ENCODE data around the gene PDIA6.

The PDIA6 gene

DNA sequence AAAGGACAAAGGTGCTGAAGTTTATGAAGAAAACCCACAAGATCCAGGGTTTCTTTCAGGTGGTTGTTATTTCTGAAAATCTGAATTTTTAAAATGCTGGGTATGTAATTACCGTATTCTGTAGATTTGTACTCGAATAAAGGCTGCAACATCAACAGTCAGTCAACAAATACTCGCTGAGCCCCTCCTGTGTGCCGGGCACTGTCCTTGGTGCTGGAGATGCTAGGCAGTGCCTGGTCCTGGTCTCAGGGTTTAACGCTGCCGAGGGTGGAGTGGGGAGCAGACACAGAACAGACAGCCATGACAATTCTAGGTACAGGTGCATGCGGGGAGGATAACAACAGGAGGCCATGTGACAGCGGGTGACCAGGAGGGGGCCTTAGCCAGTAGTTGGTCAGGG is 27.2 kb upstream of the PDIA6 start:
- no peak for TF ChIP-seq CTCF (IDR thresholded peaks at IDR 0.05)
- Histone ChIP-seq H3K4me3 (no peak overlapping the region), H3K27ac (no peak overlapping the region)
- DNase-seq (ENCODE audit: low spot score): no peak

DNA sequence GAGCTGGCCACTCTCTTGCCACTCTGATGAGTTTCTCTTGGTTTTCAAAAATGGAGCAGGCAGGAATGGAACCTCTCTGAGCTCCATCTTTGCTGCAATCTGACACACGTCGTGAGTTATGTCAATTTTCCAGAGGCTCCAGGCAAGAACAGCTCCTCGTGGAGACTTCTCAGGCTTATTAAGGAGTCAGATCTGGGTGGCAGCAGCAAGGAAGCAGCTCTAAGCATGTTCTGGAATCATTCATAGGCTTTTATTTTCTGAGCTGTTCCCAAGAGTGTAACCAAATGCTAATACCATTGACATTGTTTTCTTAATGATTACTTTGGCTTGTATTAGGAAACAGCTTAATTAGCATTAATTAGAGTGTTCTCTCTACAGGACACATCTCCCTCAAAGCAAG is 26.1 kb upstream of the PDIA6 start:
- no peak for TF ChIP-seq CTCF (IDR thresholded peaks at IDR 0.05)
- Histone ChIP-seq H3K4me3 (no peak overlapping the region), H3K27ac (no peak overlapping the region)
- DNase-seq (ENCODE audit: low spot score): no peak

GRCh38 chr2:10837298-10838266 is 25.0 kb upstream of the PDIA6 start:
- TF ChIP-seq CTCF (IDR thresholded peaks at IDR 0.05): no peak
- H3K4me3 ChIP-seq: no peak overlapping the region
- no peak overlapping the region for H3K27ac ChIP-seq
- DNase-seq (ENCODE audit: low spot score): no peak

DNA sequence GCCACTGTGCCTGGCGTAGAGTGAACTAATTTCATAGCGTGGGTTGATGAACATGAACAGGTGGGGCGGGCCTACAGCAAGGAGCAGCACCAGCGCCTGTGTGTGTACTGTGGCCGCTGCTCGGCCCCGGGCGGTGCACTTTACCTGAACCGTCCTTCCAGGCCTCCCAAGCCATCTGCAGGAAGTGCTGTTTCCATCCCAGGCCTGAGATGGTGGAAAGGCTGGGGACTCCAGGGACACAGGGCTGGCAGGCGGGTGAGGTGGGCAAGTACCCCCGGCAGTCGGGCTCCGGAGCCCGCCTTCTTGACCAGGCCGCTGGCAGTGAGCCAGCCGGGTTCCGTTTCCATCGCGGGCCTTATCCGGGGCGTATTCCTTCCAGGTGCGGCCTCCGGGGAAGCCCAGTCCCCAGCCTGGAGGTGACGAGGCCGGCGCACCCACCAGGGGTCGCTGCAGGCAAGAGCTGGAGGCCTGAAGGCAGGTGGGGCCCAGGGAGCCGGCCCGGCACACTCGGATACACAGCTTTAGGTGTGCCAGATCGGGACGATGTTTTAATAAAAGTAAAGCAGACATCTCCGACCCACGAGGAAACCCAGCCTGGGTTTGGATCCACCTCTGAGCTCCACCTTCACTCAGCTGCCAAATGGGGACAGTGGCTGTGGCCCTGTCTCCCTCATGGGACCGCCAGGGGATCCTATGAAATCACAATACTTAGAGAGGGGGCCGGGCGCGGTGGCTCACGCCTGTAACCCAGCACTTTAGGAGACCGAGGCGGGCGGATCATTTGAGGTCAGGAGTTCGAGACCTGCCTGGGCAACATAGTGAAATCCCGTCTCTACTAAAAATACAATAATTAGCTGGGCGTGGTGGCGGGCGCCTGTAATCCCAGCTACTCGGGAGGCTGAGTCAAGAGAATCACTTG is 22.7 kb upstream of the PDIA6 start:
- no peak for TF ChIP-seq CTCF (IDR thresholded peaks at IDR 0.05)
- no peak for DNase-seq (ENCODE audit: low spot score)
- Histone ChIP-seq H3K27ac (no peak overlapping the region), H3K4me3 (no peak overlapping the region)

DNA sequence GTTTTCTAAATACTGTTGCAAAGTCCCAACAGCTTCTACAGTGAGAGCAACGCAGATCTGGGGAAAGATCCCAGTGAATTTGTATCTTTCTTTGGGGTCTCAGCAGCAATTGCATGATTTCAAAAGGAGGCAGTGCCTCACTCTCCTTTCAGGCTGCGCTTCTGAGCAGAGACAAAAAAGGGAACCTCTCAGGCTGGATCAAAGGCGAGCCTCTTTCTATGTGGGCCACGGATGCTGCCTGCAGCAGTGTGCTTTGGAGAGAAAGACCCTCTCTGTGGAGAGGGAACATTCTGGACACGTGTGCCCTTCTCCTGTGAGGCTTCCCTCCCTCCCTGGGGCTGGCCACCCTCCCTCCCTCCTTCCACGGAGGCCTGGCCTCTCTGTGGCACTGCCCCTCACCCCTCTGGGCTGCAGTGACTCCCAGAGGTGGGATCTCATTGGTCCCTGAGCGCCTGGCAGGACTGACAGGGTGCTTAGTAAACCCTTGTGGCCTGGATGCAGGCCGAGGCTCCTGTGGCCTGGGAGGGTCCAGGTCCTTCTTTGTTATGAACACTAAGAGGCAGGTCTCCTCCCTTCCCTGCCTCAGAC is 21.6 kb upstream of the PDIA6 start:
- no peak overlapping the region for H3K27ac ChIP-seq
- DNase-seq (ENCODE audit: low spot score): no peak
- no peak for TF ChIP-seq CTCF (IDR thresholded peaks at IDR 0.05)
- H3K4me3 ChIP-seq: no peak overlapping the region

DNA sequence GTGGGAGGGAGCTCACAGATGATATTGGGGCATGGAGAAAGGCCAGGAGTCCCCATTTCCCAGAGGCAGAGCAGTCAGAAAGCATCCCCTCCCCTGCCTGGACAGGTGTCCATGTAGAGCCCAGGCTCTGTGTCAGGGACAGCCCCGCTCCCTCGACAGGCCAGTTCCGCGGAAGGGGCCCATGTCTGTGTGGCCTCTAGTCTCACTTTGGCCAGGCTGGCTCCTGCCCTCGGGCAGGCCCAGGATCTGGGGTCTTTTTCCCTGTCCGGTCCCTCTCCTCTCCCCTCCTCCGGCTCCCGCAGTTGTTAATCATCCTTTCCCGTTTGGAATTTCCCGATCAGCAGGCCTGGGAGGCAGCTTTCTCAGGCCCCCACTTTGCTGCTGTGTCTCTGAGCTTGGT is 20.4 kb upstream of the PDIA6 start:
- no peak for TF ChIP-seq CTCF (IDR thresholded peaks at IDR 0.05)
- Histone ChIP-seq H3K27ac (no peak overlapping the region), H3K4me3 (no peak overlapping the region)
- no peak for DNase-seq (ENCODE audit: low spot score)

All from coronary artery (tissue), 2 donors.